Trophoblast cell (in vitro differentiated cells and primary cell): ENCODE results near the gene FCN1. TPM values are rescaled to one million over a fixed set of nuclear protein-coding genes. Genes with fewer than 3 reads are reported as not detected.

Experiments
- DNase-seq, 2 donors: peaks; one replicate each; pipeline ENCODE4 v3.0.0-alpha.2; 2016
- H2AFZ ChIP-seq: 2 replicates; pipeline ENCODE4 v1.6.1; 2013; ENCODE audit warnings: low read length, moderate library complexity, mild to moderate bottlenecking; ENCODE audit not compliant: insufficient read depth, poor library complexity
- H2AK5ac ChIP-seq: 2 replicates; pipeline ENCODE4 v1.6.1; 2013; ENCODE audit warnings: mild to moderate bottlenecking, low read length
- H2BK120ac ChIP-seq: 2 replicates; pipeline ENCODE4 v1.6.1; 2013; ENCODE audit warnings: low read length, mild to moderate bottlenecking, moderate library complexity; ENCODE audit not compliant: insufficient read depth, poor library complexity
- H2BK12ac ChIP-seq: 2 replicates; pipeline ENCODE4 v1.6.1; 2013; ENCODE audit warnings: mild to moderate bottlenecking, low read length, moderate library complexity
- H2BK5ac ChIP-seq: 2 replicates; pipeline ENCODE4 v1.6.1; 2013; ENCODE audit warnings: low read length, low read depth, moderate library complexity, mild to moderate bottlenecking; ENCODE audit not compliant: poor library complexity
- H3K14ac ChIP-seq: 2 replicates; pipeline ENCODE4 v1.6.1; 2013; ENCODE audit warnings: mild to moderate bottlenecking, low read length
- H3K18ac ChIP-seq: 2 replicates; pipeline ENCODE4 v1.6.1; 2013; ENCODE audit warnings: mild to moderate bottlenecking, low read length
- H3K23ac ChIP-seq: 2 replicates; pipeline ENCODE4 v1.6.1; 2013; ENCODE audit warnings: low read length
- H3K27ac ChIP-seq: 2 replicates; pipeline ENCODE4 v1.5.1; 2013; ENCODE audit warnings: low read depth, mild to moderate bottlenecking, inconsistent platforms, low read length, moderate library complexity
- H3K27me3 ChIP-seq: 2 replicates; pipeline ENCODE4 v1.6.1; 2013; ENCODE audit warnings: inconsistent platforms, mild to moderate bottlenecking, low read length, moderate library complexity; ENCODE audit not compliant: insufficient read depth
- H3K36me3 ChIP-seq, 2 experiments: 1 replicate in 1 of 2; 2 replicates in 1 of 2; pipeline ENCODE4 v1.6.1; 2013; ENCODE audit warnings: low read length in 2 of 2, mild to moderate bottlenecking in 2 of 2, moderate library complexity in 1 of 2; ENCODE audit not compliant: insufficient read depth in 2 of 2, control insufficient read depth in 1 of 2
- H3K4ac ChIP-seq: 2 replicates; pipeline ENCODE4 v1.6.1; 2013; ENCODE audit warnings: low read depth, mild to moderate bottlenecking, low read length, moderate library complexity
- H3K4me1 ChIP-seq, 2 experiments: 1 replicate in 1 of 2; 2 replicates in 1 of 2; pipeline ENCODE4 v1.6.1; 2013; ENCODE audit warnings: low read length in 2 of 2, mild to moderate bottlenecking in 2 of 2, moderate library complexity in 1 of 2; ENCODE audit not compliant: insufficient read depth in 2 of 2, control insufficient read depth in 1 of 2
- H3K4me2 ChIP-seq: 2 replicates; pipeline ENCODE4 v1.6.1; 2013; ENCODE audit warnings: inconsistent platforms, mild to moderate bottlenecking, low read length, moderate library complexity
- H3K4me3 ChIP-seq: 2 replicates; pipeline ENCODE4 v1.5.1; 2013; ENCODE audit warnings: mild to moderate bottlenecking, low read depth, low read length, inconsistent platforms
- H3K79me1 ChIP-seq: one replicate; pipeline ENCODE4 v1.6.1; 2013; ENCODE audit warnings: low read length
- H3K79me2 ChIP-seq: 2 replicates; pipeline ENCODE4 v1.6.1; 2013; ENCODE audit warnings: low read length, mild to moderate bottlenecking; ENCODE audit not compliant: control insufficient read depth, insufficient read depth, poor library complexity
- H3K9ac ChIP-seq: 2 replicates; pipeline ENCODE4 v1.6.1; 2013; ENCODE audit warnings: mild to moderate bottlenecking, low read length
- H3K9me3 ChIP-seq: 2 replicates; pipeline ENCODE4 v1.6.1; 2013; ENCODE audit warnings: low read depth, mild to moderate bottlenecking, control low read depth, inconsistent platforms, low read length; ENCODE audit not compliant: insufficient read depth
- H4K12ac ChIP-seq: 2 replicates; pipeline ENCODE4 v1.6.1; 2013; ENCODE audit warnings: low read depth, mild to moderate bottlenecking, low read length, moderate library complexity
- H4K8ac ChIP-seq: 2 replicates; pipeline ENCODE4 v1.6.1; 2013; ENCODE audit warnings: low read depth, mild to moderate bottlenecking, low read length, moderate library complexity
- H4K91ac ChIP-seq: one replicate; pipeline ENCODE4 v1.6.1; 2013; ENCODE audit warnings: low read depth, mild to moderate bottlenecking, low read length, moderate library complexity
- WGBS: extraction: QIAGEN DNeasy Blood & Tissue Kit; methylation state at CpG from one replicate; pipeline ENCODE4 v1.1.7; 2013; ENCODE audit warnings: missing lambda C conversion rate; ENCODE audit not compliant: insufficient read length, insufficient coverage; ENCODE audit errors: extremely low coverage; 5-methylcytosine and 5-hydroxymethylcytosine counted together
- polyA plus RNA-seq: library from polyadenylated mRNA; stranded (reverse); fragments of 200-250 nt; gene quantifications from 2 replicates; pipeline ENCODE4 v1.2.3, GENCODE V29; 2013

The FCN1 gene
- not detected in 2 replicates for polyA plus RNA-seq

- H3K79me1 ChIP-seq = no peaks in the 10 kb centered on the region
- H2BK120ac ChIP-seq = no peak within 1 kb of the TSS
- H4K91ac ChIP-seq = no peak within 1 kb of the TSS
- no CpG with 5 or more reads among the region's 11 CpGs for WGBS
- H3K27me3 ChIP-seq = no peaks in the 10 kb centered on the region
- no peaks in the 10 kb centered on the region for H3K79me2 ChIP-seq
- no peak within 1 kb of the TSS for H2BK12ac ChIP-seq
- no peak within 1 kb of the TSS for H3K9ac ChIP-seq
- no peak within 1 kb of the TSS for H2AFZ ChIP-seq
- no peak within 1 kb of the TSS for H2BK5ac ChIP-seq
- no peak within 1 kb of the TSS for H2AK5ac ChIP-seq
- H4K12ac ChIP-seq = no peak within 1 kb of the TSS
- H3K14ac ChIP-seq = no peak within 1 kb of the TSS
- no peaks in the 10 kb centered on the region for H3K4me1 ChIP-seq
- no peaks in the 10 kb centered on the region for H3K36me3 ChIP-seq
- no peak within 1 kb of the TSS for H3K27ac ChIP-seq
- H3K18ac ChIP-seq = no peak within 1 kb of the TSS
- no peak within 1 kb of the TSS for H3K4ac ChIP-seq
- H3K9me3 ChIP-seq = peaks cover 11% of the 10 kb centered on the region
- no peak for DNase-seq
- no peak within 1 kb of the TSS for H3K4me2 ChIP-seq
- H4K8ac ChIP-seq = no peak within 1 kb of the TSS
- no peak within 1 kb of the TSS for H3K23ac ChIP-seq
- no peak within 1 kb of the TSS for H3K4me3 ChIP-seq
Observed at GRCh38 chr9:134917431-134918373, at the start of gene FCN1. FCN1 (minus strand) TSS chr9:134917912; CDS start chr9:134917871, 41 bp downstream.

- no CpG with 5 or more reads among the region's 23 CpGs for WGBS
- no peaks in the 10 kb centered on the region for H3K27me3 ChIP-seq
- no peak overlapping the region for H3K18ac ChIP-seq
- no peak overlapping the region for H2BK120ac ChIP-seq
- H2BK12ac ChIP-seq = no peak overlapping the region
- H3K4me3 ChIP-seq = no peak overlapping the region
- no peak overlapping the region for H3K4ac ChIP-seq
- no peak overlapping the region for H3K9ac ChIP-seq
- H3K79me1 ChIP-seq = no peaks in the 10 kb centered on the region
- no peak overlapping the region for H2AFZ ChIP-seq
- H3K27ac ChIP-seq = no peak overlapping the region
- H3K4me2 ChIP-seq = no peak overlapping the region
- no peak overlapping the region for H2AK5ac ChIP-seq
- H3K9me3 ChIP-seq = no peaks in the 10 kb centered on the region
- no peaks in the 10 kb centered on the region for H3K36me3 ChIP-seq
- H3K79me2 ChIP-seq = no peaks in the 10 kb centered on the region
- no peaks in the 10 kb centered on the region for H3K4me1 ChIP-seq
- no peak overlapping the region for H2BK5ac ChIP-seq
- H4K8ac ChIP-seq = no peak overlapping the region
- H4K91ac ChIP-seq = no peak overlapping the region
- no peak overlapping the region for H4K12ac ChIP-seq
- no peak for DNase-seq
- no peak overlapping the region for H3K14ac ChIP-seq
- H3K23ac ChIP-seq = no peak overlapping the region
Observed at GRCh38 chr9:134966697-134967546, 49.2 kb upstream of the FCN1 start.

GRCh38 chr9:134966270-134966669, 48.6 kb upstream of the FCN1 start:
- H3K14ac ChIP-seq = no peak overlapping the region
- no peak overlapping the region for H3K27ac ChIP-seq
- no peak overlapping the region for H4K8ac ChIP-seq
- H3K4me1 ChIP-seq = no peaks in the 10 kb centered on the region
- no peak for DNase-seq
- no peak overlapping the region for H3K18ac ChIP-seq
- no peak overlapping the region for H2AFZ ChIP-seq
- no peaks in the 10 kb centered on the region for H3K36me3 ChIP-seq
- H3K9me3 ChIP-seq = no peaks in the 10 kb centered on the region
- no peak overlapping the region for H2BK120ac ChIP-seq
- no peak overlapping the region for H3K23ac ChIP-seq
- H3K4me3 ChIP-seq = no peak overlapping the region
- H2AK5ac ChIP-seq = no peak overlapping the region
- no peak overlapping the region for H3K4me2 ChIP-seq
- H3K79me2 ChIP-seq = no peaks in the 10 kb centered on the region
- WGBS = no CpG with 5 or more reads among the region's 12 CpGs
- H4K91ac ChIP-seq = no peak overlapping the region
- no peaks in the 10 kb centered on the region for H3K79me1 ChIP-seq
- H4K12ac ChIP-seq = no peak overlapping the region
- no peak overlapping the region for H2BK5ac ChIP-seq
- H3K4ac ChIP-seq = no peak overlapping the region
- no peaks in the 10 kb centered on the region for H3K27me3 ChIP-seq
- no peak overlapping the region for H2BK12ac ChIP-seq
- no peak overlapping the region for H3K9ac ChIP-seq

- no peak for DNase-seq
- no peaks in the 10 kb centered on the region for H3K4me1 ChIP-seq
- H4K8ac ChIP-seq = no peak overlapping the region
- H3K79me2 ChIP-seq = no peaks in the 10 kb centered on the region
- H4K91ac ChIP-seq = no peak overlapping the region
- no peak overlapping the region for H4K12ac ChIP-seq
- no peak overlapping the region for H2AFZ ChIP-seq
- no peaks in the 10 kb centered on the region for H3K9me3 ChIP-seq
- no peak overlapping the region for H3K27ac ChIP-seq
- no peak overlapping the region for H3K4me3 ChIP-seq
- no peak overlapping the region for H2BK5ac ChIP-seq
- H2BK12ac ChIP-seq = no peak overlapping the region
- H3K23ac ChIP-seq = no peak overlapping the region
- H3K14ac ChIP-seq = no peak overlapping the region
- no CpG with 5 or more reads among the region's 6 CpGs for WGBS
- H3K27me3 ChIP-seq = no peaks in the 10 kb centered on the region
- H3K36me3 ChIP-seq = no peaks in the 10 kb centered on the region
- no peak overlapping the region for H2BK120ac ChIP-seq
- no peak overlapping the region for H3K4ac ChIP-seq
- no peak overlapping the region for H2AK5ac ChIP-seq
- H3K9ac ChIP-seq = no peak overlapping the region
- no peak overlapping the region for H3K18ac ChIP-seq
- no peaks in the 10 kb centered on the region for H3K79me1 ChIP-seq
- no peak overlapping the region for H3K4me2 ChIP-seq
Observed at GRCh38 chr9:134965851-134966250, 48.1 kb upstream of the FCN1 start.
